Central memory CD8-positive, alpha-beta T cell (primary cell): ENCODE data around the gene RGS3.

ENCODE experiments used
- ATAC-seq: fragments of 150-1000 bp; cut with Tn5 transposase; replicated peaks from 2 replicates; pipeline ENCODE4 v1.10.0; 2022; ENCODE audit warnings: mild to moderate bottlenecking, moderate FRiP score, moderate number of reproducible peaks; ENCODE audit not compliant: poor library complexity, severe bottlenecking; ENCODE audit errors: extremely low read depth
- DNase-seq, 2 donors: peaks; one replicate each; pipeline ENCODE4 v3.0.0; 2021; ENCODE audit warnings: low spot score in 2 of 2
- H3K27ac Mint-ChIP-seq: one replicate; pipeline ENCODE4 v1.8.0; 2022; ENCODE audit warnings: low read depth, mild to moderate bottlenecking, moderate library complexity, mixed read lengths
- H3K27me3 Mint-ChIP-seq: one replicate; pipeline ENCODE4 v1.8.0; 2022; ENCODE audit warnings: mixed read lengths
- H3K36me3 Mint-ChIP-seq: one replicate; pipeline ENCODE4 v1.8.0; 2022; ENCODE audit warnings: mild to moderate bottlenecking, moderate library complexity, mixed read lengths; ENCODE audit not compliant: insufficient read depth
- H3K4me1 Mint-ChIP-seq: one replicate; pipeline ENCODE4 v1.8.0; 2022; ENCODE audit warnings: mixed read lengths
- H3K4me3 Mint-ChIP-seq: one replicate; pipeline ENCODE4 v1.8.0; 2022; ENCODE audit warnings: mild to moderate bottlenecking, moderate library complexity, mixed read lengths
- H3K9me3 Mint-ChIP-seq: one replicate; pipeline ENCODE4 v1.8.0; 2022; ENCODE audit warnings: mixed read lengths

The RGS3 gene

GRCh38 chr9:113446323-113446740 is 17.2 kb upstream of the RGS3 start:
- DNase-seq (no peak), ATAC-seq (no peak)
- H3K4me1 Mint-ChIP-seq = no peaks in the 10 kb centered on the region
- H3K4me3 Mint-ChIP-seq = no peak overlapping the region
- no peaks in the 10 kb centered on the region for H3K36me3 Mint-ChIP-seq
- H3K27ac Mint-ChIP-seq = no peak overlapping the region
- no peaks in the 10 kb centered on the region for H3K27me3 Mint-ChIP-seq
- no peaks in the 10 kb centered on the region for H3K9me3 Mint-ChIP-seq

GRCh38 chr9:113449376-113449775 is 14.2 kb upstream of the RGS3 start:
- no peaks in the 10 kb centered on the region for H3K4me1 Mint-ChIP-seq
- H3K9me3 Mint-ChIP-seq = no peaks in the 10 kb centered on the region
- H3K27ac Mint-ChIP-seq = no peak overlapping the region
- H3K27me3 Mint-ChIP-seq = no peaks in the 10 kb centered on the region
- ATAC-seq (no peak), DNase-seq (no peak)
- H3K4me3 Mint-ChIP-seq = no peak overlapping the region
- peaks cover 3% of the 10 kb centered on the region for H3K36me3 Mint-ChIP-seq

GRCh38 chr9:113452113-113452605 is 11.4 kb upstream of the RGS3 start:
- H3K4me3 Mint-ChIP-seq = no peak overlapping the region
- no peaks in the 10 kb centered on the region for H3K4me1 Mint-ChIP-seq
- DNase-seq (no peak), ATAC-seq (no peak)
- H3K27me3 Mint-ChIP-seq = no peaks in the 10 kb centered on the region
- no peaks in the 10 kb centered on the region for H3K9me3 Mint-ChIP-seq
- H3K27ac Mint-ChIP-seq = no peak overlapping the region
- peaks cover 3% of the 10 kb centered on the region for H3K36me3 Mint-ChIP-seq

- H3K9me3 Mint-ChIP-seq = no peaks in the 10 kb centered on the region
- no peaks in the 10 kb centered on the region for H3K4me1 Mint-ChIP-seq
- H3K27me3 Mint-ChIP-seq = no peaks in the 10 kb centered on the region
- no peak overlapping the region for H3K27ac Mint-ChIP-seq
- DNase-seq (no peak), ATAC-seq (no peak)
- H3K4me3 Mint-ChIP-seq = no peak overlapping the region
- peaks cover 3% of the 10 kb centered on the region for H3K36me3 Mint-ChIP-seq
Measured at GRCh38 chr9:113454914-113455761, 8.4 kb upstream of the RGS3 start.

GRCh38 chr9:113456235-113456634 is 7.3 kb upstream of the RGS3 start:
- ATAC-seq (no peak), DNase-seq (no peak)
- H3K27ac Mint-ChIP-seq = no peak overlapping the region
- peaks cover 3% of the 10 kb centered on the region for H3K36me3 Mint-ChIP-seq
- H3K4me3 Mint-ChIP-seq = no peak overlapping the region
- no peaks in the 10 kb centered on the region for H3K27me3 Mint-ChIP-seq
- no peaks in the 10 kb centered on the region for H3K4me1 Mint-ChIP-seq
- H3K9me3 Mint-ChIP-seq = no peaks in the 10 kb centered on the region

GRCh38 chr9:113461285-113461684 is 2.2 kb upstream of the RGS3 start:
- DNase-seq (no peak), ATAC-seq (no peak)
- H3K36me3 Mint-ChIP-seq = peaks cover 2% of the 10 kb centered on the region
- no peaks in the 10 kb centered on the region for H3K4me1 Mint-ChIP-seq
- H3K27me3 Mint-ChIP-seq = no peaks in the 10 kb centered on the region
- no peaks in the 10 kb centered on the region for H3K9me3 Mint-ChIP-seq
- no peak overlapping the region for H3K27ac Mint-ChIP-seq
- H3K4me3 Mint-ChIP-seq = no peak overlapping the region

- no peaks in the 10 kb centered on the region for H3K9me3 Mint-ChIP-seq
- ATAC-seq = no peak
- DNase-seq = no peak
- no peaks in the 10 kb centered on the region for H3K27me3 Mint-ChIP-seq
- H3K36me3 Mint-ChIP-seq = peaks cover 2% of the 10 kb centered on the region
- no peak overlapping the region for H3K27ac Mint-ChIP-seq
- H3K4me1 Mint-ChIP-seq = no peaks in the 10 kb centered on the region
- no peak overlapping the region for H3K4me3 Mint-ChIP-seq
Measured at GRCh38 chr9:113461943-113462342, 1.6 kb upstream of the RGS3 start.

GRCh38 chr9:113462781-113463286 is 693 bp upstream of the RGS3 start:
- Mint-ChIP-seq H3K4me3 (no peak overlapping the region), H3K9me3 (no peaks in the 10 kb centered on the region), H3K27me3 (no peaks in the 10 kb centered on the region), H3K27ac (no peak overlapping the region), H3K4me1 (no peaks in the 10 kb centered on the region), H3K36me3 (peaks cover 2% of the 10 kb centered on the region)
- ATAC-seq (no peak), DNase-seq (no peak)

GRCh38 chr9:113464286-113464660 is 746 bp downstream of the RGS3 start:
- H3K4me3 Mint-ChIP-seq = no peak overlapping the region
- no peaks in the 10 kb centered on the region for H3K9me3 Mint-ChIP-seq
- no peaks in the 10 kb centered on the region for H3K4me1 Mint-ChIP-seq
- no peak for ATAC-seq
- DNase-seq = no peak
- H3K27me3 Mint-ChIP-seq = no peaks in the 10 kb centered on the region
- peaks cover 2% of the 10 kb centered on the region for H3K36me3 Mint-ChIP-seq
- H3K27ac Mint-ChIP-seq = no peak overlapping the region

GRCh38 chr9:113465599-113466140 is 2.1 kb downstream of the RGS3 start:
- DNase-seq (no peak), ATAC-seq (no peak)
- H3K4me1 Mint-ChIP-seq = no peaks in the 10 kb centered on the region
- peaks cover 2% of the 10 kb centered on the region for H3K36me3 Mint-ChIP-seq
- H3K4me3 Mint-ChIP-seq = no peak overlapping the region
- no peaks in the 10 kb centered on the region for H3K9me3 Mint-ChIP-seq
- no peak overlapping the region for H3K27ac Mint-ChIP-seq
- H3K27me3 Mint-ChIP-seq = no peaks in the 10 kb centered on the region

GRCh38 chr9:113467183-113467582 is 3.7 kb downstream of the RGS3 start:
- Mint-ChIP-seq H3K27ac (no peak overlapping the region), H3K4me1 (peaks cover under 1% of the 10 kb centered on the region), H3K9me3 (no peaks in the 10 kb centered on the region), H3K36me3 (peaks cover 2% of the 10 kb centered on the region), H3K4me3 (no peak overlapping the region), H3K27me3 (no peaks in the 10 kb centered on the region)
- ATAC-seq (no peak), DNase-seq (no peak)

- H3K9me3 Mint-ChIP-seq = no peaks in the 10 kb centered on the region
- no peak overlapping the region for H3K4me3 Mint-ChIP-seq
- H3K27ac Mint-ChIP-seq = no peak overlapping the region
- ATAC-seq (no peak), DNase-seq (no peak)
- peaks cover 2% of the 10 kb centered on the region for H3K36me3 Mint-ChIP-seq
- H3K4me1 Mint-ChIP-seq = peaks cover 5% of the 10 kb centered on the region
- no peaks in the 10 kb centered on the region for H3K27me3 Mint-ChIP-seq
Measured at GRCh38 chr9:113468716-113469448, 5.4 kb downstream of the RGS3 start.
